GM18526 (cell line): Measurements from ENCODE around the gene ETS2.

Experiments
- POLR2A ChIP-seq: IDR thresholded peaks from 3 replicates; pipeline ENCODE4 v1.6.1; 2011; ENCODE audit not compliant: insufficient read length; ENCODE audit errors: extremely low read depth

The ETS2 gene

DNA sequence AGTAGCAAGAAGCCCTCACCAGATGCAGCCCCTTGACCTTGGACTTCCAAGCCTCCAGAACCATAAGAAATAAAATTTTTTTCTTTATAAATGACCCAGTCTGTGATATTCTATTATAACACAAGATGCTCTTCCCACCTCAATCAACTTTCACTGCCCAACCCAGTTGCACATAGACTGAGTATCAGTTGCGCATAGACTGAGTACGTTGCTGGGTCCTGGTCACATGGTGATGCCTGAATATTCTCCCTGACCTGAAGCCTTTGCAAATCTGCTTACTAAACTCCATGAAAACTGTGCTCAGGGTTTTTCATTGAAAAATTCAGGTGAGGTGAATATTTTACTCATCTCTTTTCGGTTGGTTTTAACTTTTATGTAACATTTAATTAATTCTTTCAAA is 59.2 kb downstream of the ETS2 start:
- no peak for TF ChIP-seq POLR2A

DNA sequence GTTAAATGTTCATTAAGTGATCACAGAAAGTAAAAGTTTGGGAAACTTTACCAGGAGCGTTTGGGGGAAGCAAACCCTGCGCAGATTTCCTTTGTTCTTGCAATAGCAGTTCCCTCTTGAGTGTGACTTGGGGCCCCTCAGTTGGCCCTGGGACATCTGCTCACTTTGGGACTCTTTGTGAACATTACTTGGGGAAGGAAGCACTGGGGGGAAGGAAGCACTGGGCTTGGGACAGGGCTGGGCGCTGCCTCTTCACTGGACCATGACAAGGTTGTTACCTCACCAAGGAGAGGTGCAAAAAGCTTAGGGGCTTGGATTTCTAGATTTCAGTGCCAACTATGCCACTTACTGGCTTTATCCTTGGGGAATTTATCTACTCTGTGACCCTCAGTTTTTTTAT is 63.5 kb downstream of the ETS2 start:
- TF ChIP-seq POLR2A: no peak

DNA sequence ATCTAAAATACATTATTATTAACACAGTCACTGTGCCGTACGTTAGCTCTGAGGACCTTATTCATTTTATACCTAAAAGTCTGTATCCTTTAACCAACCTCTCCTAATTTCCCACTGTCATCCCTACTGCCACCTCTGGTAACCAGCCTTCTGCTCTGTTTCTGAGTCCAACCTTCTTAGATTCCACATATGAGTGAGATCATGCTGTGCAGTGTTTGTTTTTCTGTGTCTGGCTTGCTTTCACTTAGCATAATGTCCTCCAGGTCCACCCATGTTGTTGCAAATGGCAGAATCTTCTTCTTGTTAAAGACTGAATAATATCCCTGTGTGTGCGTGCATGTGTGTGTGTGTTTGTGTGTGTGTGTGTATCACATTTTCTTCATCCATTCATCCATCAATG is 64.2 kb downstream of the ETS2 start:
- TF ChIP-seq POLR2A: no peak
